Measurements from ENCODE around the gene PGLYRP2. TPM values are rescaled to one million over a fixed set of nuclear protein-coding genes. Genes with fewer than 3 reads are reported as not detected.
A peak's percentile ranks its signal among the peaks of the same experiment; 100 is the strongest.

The PGLYRP2 gene
- total and polyA plus RNA-seq, 2 experiments from 2014 or later = not detected

GRCh38 chr19:15457701-15458484 is 21.4 kb downstream of the PGLYRP2 start:
- DNase-seq (ENCODE audit: low spot score) = no peak
- WGBS (ENCODE audit: low lambda C conversion rate, missing lambda C conversion rate) = 35% methylated on average over 43 of the region's 54 CpGs
- H3K4me3 ChIP-seq = no peak overlapping the region
- TF ChIP-seq CTCF (IDR thresholded peaks at IDR 0.05; ENCODE audit: poor library complexity) = no peak
- TF ChIP-seq EZH2 (IDR thresholded peaks at IDR 0.05; ENCODE audit: borderline replicate concordance) = no peak
- TF ChIP-seq EZH2phosphoT487 (IDR thresholded peaks at IDR 0.05; ENCODE audit: low read depth, severe bottlenecking, unreplicated experiment) = no peak
- no peak overlapping the region for H3K27ac ChIP-seq
- no peaks in the 10 kb centered on the region for H3K36me3 ChIP-seq (replicated peaks; ENCODE audit: insufficient read depth, low read depth)
- no peaks in the 10 kb centered on the region for H4K20me1 ChIP-seq (ENCODE audit: insufficient read depth, poor library complexity, severe bottlenecking)
- H2AFZ ChIP-seq = no peak overlapping the region
- no peaks in the 10 kb centered on the region for H3K9me2 ChIP-seq (replicated peaks; ENCODE audit: insufficient read depth)
- H3K4me1 ChIP-seq (ENCODE audit: insufficient read depth) = peaks cover 2% of the 10 kb centered on the region
- peak overlapping the region; percentile 72 for H3K4me2 ChIP-seq
- H3K9me3 ChIP-seq (ENCODE audit: low read depth) = no peaks in the 10 kb centered on the region
- H3K79me2 ChIP-seq = no peaks in the 10 kb centered on the region
- H3K27me3 ChIP-seq = peaks cover 63% of the 10 kb centered on the region

- H3K79me2 ChIP-seq = no peaks in the 10 kb centered on the region
- H3K9me2 ChIP-seq (replicated peaks; ENCODE audit: insufficient read depth) = no peaks in the 10 kb centered on the region
- TF ChIP-seq CTCF (IDR thresholded peaks at IDR 0.05; ENCODE audit: poor library complexity) (no peak), EZH2phosphoT487 (IDR thresholded peaks at IDR 0.05; ENCODE audit: low read depth, severe bottlenecking, unreplicated experiment) (peak; percentile 30), EZH2 (IDR thresholded peaks at IDR 0.05; ENCODE audit: borderline replicate concordance) (no peak)
- H3K27ac ChIP-seq = no peak overlapping the region
- no peaks in the 10 kb centered on the region for H3K9me3 ChIP-seq (ENCODE audit: low read depth)
- 4% methylated on average over 56 of the region's 86 CpGs for whole genome bisulfite sequencing (ENCODE audit: low lambda C conversion rate, missing lambda C conversion rate)
- H3K4me3 ChIP-seq = no peak overlapping the region
- no peak overlapping the region for H2AFZ ChIP-seq
- H4K20me1 ChIP-seq (ENCODE audit: insufficient read depth, poor library complexity, severe bottlenecking) = no peaks in the 10 kb centered on the region
- H3K27me3 ChIP-seq = peaks cover 64% of the 10 kb centered on the region
- DNase-seq (ENCODE audit: low spot score) = peak; percentile 43
- H3K4me2 ChIP-seq = peak overlapping the region; percentile 72
- peaks cover 3% of the 10 kb centered on the region for H3K4me1 ChIP-seq (ENCODE audit: insufficient read depth)
- no peaks in the 10 kb centered on the region for H3K36me3 ChIP-seq (replicated peaks; ENCODE audit: insufficient read depth, low read depth)
Measured at GRCh38 chr19:15456871-15457700, 22.2 kb downstream of the PGLYRP2 start.

- Histone ChIP-seq H3K4me1 (ENCODE audit: insufficient read depth) (peaks cover 3% of the 10 kb centered on the region), H3K4me2 (peak overlapping the region; percentile 72), H3K36me3 (replicated peaks; ENCODE audit: insufficient read depth, low read depth) (no peaks in the 10 kb centered on the region), H2AFZ (no peak overlapping the region), H3K79me2 (no peaks in the 10 kb centered on the region), H4K20me1 (ENCODE audit: insufficient read depth, poor library complexity, severe bottlenecking) (no peaks in the 10 kb centered on the region), H3K9me2 (replicated peaks; ENCODE audit: insufficient read depth) (no peaks in the 10 kb centered on the region), H3K9me3 (ENCODE audit: low read depth) (no peaks in the 10 kb centered on the region), H3K27ac (no peak overlapping the region), H3K4me3 (no peak overlapping the region), H3K27me3 (peaks cover 64% of the 10 kb centered on the region)
- DNase-seq (ENCODE audit: low spot score) = no peak
- 55% methylated on average over 14 of the region's 14 CpGs for WGBS (ENCODE audit: low lambda C conversion rate, missing lambda C conversion rate)
- no peak for TF ChIP-seq CTCF (IDR thresholded peaks at IDR 0.05; ENCODE audit: poor library complexity)
- TF ChIP-seq EZH2phosphoT487 (IDR thresholded peaks at IDR 0.05; ENCODE audit: low read depth, severe bottlenecking, unreplicated experiment) = no peak
- TF ChIP-seq EZH2 (IDR thresholded peaks at IDR 0.05; ENCODE audit: borderline replicate concordance) = no peak
Measured at GRCh38 chr19:15456441-15456840, 22.9 kb downstream of the PGLYRP2 start.

Measured in hepatocyte (in vitro differentiated cells).